ENCODE measurements around the gene MAN2A1.

MAN2A1 gene

DNA sequence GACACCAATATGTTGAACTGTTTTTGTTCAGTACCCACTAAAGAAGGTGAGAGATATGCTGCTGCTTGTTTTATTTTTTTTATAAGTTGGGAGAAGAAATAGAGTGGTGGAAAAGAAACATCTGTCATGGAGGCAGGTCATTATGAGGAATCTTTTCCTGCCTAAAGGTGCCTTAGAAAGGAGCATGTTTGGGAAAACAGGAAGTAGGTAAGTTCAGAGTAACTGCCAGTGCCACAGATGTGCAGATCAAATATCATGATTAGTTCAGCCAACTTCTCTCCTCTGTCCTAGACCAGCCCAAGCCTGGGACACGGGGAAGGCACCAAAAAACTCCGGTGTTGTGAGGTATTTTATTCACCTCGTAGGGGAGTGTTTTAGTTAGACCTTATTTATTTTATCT is 144.2 kb downstream of the MAN2A1 start:
- Histone ChIP-seq H3K9me3 (replicated peaks; ENCODE audit: insufficient read depth, low read length) (no peaks in the 10 kb centered on the region), H3K27ac (ENCODE audit: low read length) (no peak overlapping the region), H3K4me3 (ENCODE audit: low read length) (no peak overlapping the region), H2AFZ (ENCODE audit: low read length) (no peak overlapping the region), H4K20me1 (ENCODE audit: insufficient read depth, low read length) (no peaks in the 10 kb centered on the region), H3K4me1 (ENCODE audit: low read length) (peaks cover 6% of the 10 kb centered on the region; the same call in 1 of the 2 replicates), H3K4me2 (ENCODE audit: low read depth, low read length) (no peak overlapping the region), H3F3A (ENCODE audit: insufficient read depth, low read length) (no peaks in the 10 kb centered on the region; the same call in 1 of the 2 replicates), H3K36me3 (replicated peaks; ENCODE audit: insufficient read depth, low read length) (peaks cover 6% of the 10 kb centered on the region; the same call in 1 of the 2 replicates), H3K79me2 (ENCODE audit: low read length) (peaks cover 30% of the 10 kb centered on the region), H3K27me3 (replicated peaks; ENCODE audit: insufficient read depth, low read length) (no peaks in the 10 kb centered on the region), H3K9me2 (replicated peaks; ENCODE audit: insufficient read depth, low read length) (no peaks in the 10 kb centered on the region), H3K9ac (ENCODE audit: low read length) (no peak overlapping the region)
- no peak for TF ChIP-seq EZH2 (optimal IDR thresholded peaks at IDR 0.05; ENCODE audit: low read depth, low read length)
- DNase-seq, result no peak

- Histone ChIP-seq H3K27me3 (replicated peaks; ENCODE audit: insufficient read depth, low read length) (no peaks in the 10 kb centered on the region), H3F3A (ENCODE audit: insufficient read depth, low read length) (no peaks in the 10 kb centered on the region; the same call in 1 of the 2 replicates), H3K9me2 (replicated peaks; ENCODE audit: insufficient read depth, low read length) (no peaks in the 10 kb centered on the region), H3K9me3 (replicated peaks; ENCODE audit: insufficient read depth, low read length) (no peaks in the 10 kb centered on the region), H2AFZ (ENCODE audit: low read length) (no peak overlapping the region), H3K4me3 (ENCODE audit: low read length) (no peak overlapping the region), H3K4me2 (ENCODE audit: low read depth, low read length) (no peak overlapping the region), H3K9ac (ENCODE audit: low read length) (no peak overlapping the region), H4K20me1 (ENCODE audit: insufficient read depth, low read length) (no peaks in the 10 kb centered on the region), H3K27ac (ENCODE audit: low read length) (no peak overlapping the region), H3K36me3 (replicated peaks; ENCODE audit: insufficient read depth, low read length) (peaks cover 8% of the 10 kb centered on the region), H3K4me1 (ENCODE audit: low read length) (0 out of 2 replicates have a peak, but pooled peaks cover 2% of the 10 kb centered on the region), H3K79me2 (ENCODE audit: low read length) (peaks cover 16% of the 10 kb centered on the region)
- no peak for DNase-seq
- no peak for TF ChIP-seq EZH2phosphoT487 (IDR thresholded peaks at IDR 0.05; ENCODE audit: low read length)
- TF ChIP-seq, protein P1, sequence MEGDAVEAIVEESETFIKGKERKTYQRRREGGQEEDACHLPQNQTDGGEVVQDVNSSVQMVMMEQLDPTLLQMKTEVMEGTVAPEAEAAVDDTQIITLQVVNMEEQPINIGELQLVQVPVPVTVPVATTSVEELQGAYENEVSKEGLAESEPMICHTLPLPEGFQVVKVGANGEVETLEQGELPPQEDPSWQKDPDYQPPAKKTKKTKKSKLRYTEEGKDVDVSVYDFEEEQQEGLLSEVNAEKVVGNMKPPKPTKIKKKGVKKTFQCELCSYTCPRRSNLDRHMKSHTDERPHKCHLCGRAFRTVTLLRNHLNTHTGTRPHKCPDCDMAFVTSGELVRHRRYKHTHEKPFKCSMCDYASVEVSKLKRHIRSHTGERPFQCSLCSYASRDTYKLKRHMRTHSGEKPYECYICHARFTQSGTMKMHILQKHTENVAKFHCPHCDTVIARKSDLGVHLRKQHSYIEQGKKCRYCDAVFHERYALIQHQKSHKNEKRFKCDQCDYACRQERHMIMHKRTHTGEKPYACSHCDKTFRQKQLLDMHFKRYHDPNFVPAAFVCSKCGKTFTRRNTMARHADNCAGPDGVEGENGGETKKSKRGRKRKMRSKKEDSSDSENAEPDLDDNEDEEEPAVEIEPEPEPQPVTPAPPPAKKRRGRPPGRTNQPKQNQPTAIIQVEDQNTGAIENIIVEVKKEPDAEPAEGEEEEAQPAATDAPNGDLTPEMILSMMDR (IDR thresholded peaks at IDR 0.05; ENCODE audit: low read length), result no peak
- no peak for TF ChIP-seq EZH2 (optimal IDR thresholded peaks at IDR 0.05; ENCODE audit: low read depth, low read length)
Observed at GRCh38 chr5:109836280-109836679, 146.6 kb downstream of the MAN2A1 start.

- no peak overlapping the region for H3K4me2 ChIP-seq (ENCODE audit: low read depth, low read length)
- no peak for DNase-seq
- H3K9me3 ChIP-seq (replicated peaks; ENCODE audit: insufficient read depth, low read length), result no peaks in the 10 kb centered on the region
- H3F3A ChIP-seq (ENCODE audit: insufficient read depth, low read length), result no peaks in the 10 kb centered on the region
- H4K20me1 ChIP-seq (ENCODE audit: insufficient read depth, low read length), result no peaks in the 10 kb centered on the region
- peaks cover 18% of the 10 kb centered on the region for H3K79me2 ChIP-seq (ENCODE audit: low read length)
- no peak overlapping the region for H3K27ac ChIP-seq (ENCODE audit: low read length)
- H3K4me1 ChIP-seq (ENCODE audit: low read length), result no peaks in the 10 kb centered on the region
- TF ChIP-seq, protein P1 (IDR thresholded peaks at IDR 0.05; ENCODE audit: low read length), result no peak
- TF ChIP-seq EZH2phosphoT487 (IDR thresholded peaks at IDR 0.05; ENCODE audit: low read length) (no peak), EZH2 (optimal IDR thresholded peaks at IDR 0.05; ENCODE audit: low read depth, low read length) (no peak)
- no peak overlapping the region for H2AFZ ChIP-seq (ENCODE audit: low read length)
- no peaks in the 10 kb centered on the region for H3K27me3 ChIP-seq (replicated peaks; ENCODE audit: insufficient read depth, low read length)
- no peak overlapping the region for H3K4me3 ChIP-seq (ENCODE audit: low read length)
- H3K9ac ChIP-seq (ENCODE audit: low read length), result no peak overlapping the region
- peaks cover 13% of the 10 kb centered on the region for H3K36me3 ChIP-seq (replicated peaks; ENCODE audit: insufficient read depth, low read length)
- H3K9me2 ChIP-seq (replicated peaks; ENCODE audit: insufficient read depth, low read length), result no peaks in the 10 kb centered on the region
Observed at GRCh38 chr5:109837231-109837861, 147.6 kb downstream of the MAN2A1 start.

DNA sequence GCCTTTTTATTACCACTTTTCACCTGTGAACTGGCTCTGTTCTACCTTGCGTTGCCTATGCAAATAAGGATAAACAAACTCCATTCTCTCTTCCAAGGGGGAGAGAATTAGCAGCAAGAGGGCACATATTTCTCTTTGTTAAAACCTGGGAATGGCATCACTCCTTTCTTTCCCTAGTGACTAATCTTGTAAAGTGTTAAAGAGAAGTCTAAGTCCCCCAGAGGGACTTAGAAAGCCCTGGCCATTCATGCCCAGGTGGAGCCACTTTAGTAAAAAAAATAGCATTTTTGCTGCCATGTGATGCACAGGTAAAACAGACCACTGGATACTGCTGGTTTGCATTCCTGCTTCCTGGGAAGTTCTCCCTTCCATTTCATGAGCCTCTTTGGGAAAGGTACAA is 148.4 kb downstream of the MAN2A1 start:
- no peak overlapping the region for H3K4me2 ChIP-seq (ENCODE audit: low read depth, low read length)
- H3K9me2 ChIP-seq (replicated peaks; ENCODE audit: insufficient read depth, low read length), result no peaks in the 10 kb centered on the region
- no peak overlapping the region for H3K4me3 ChIP-seq (ENCODE audit: low read length)
- TF ChIP-seq EZH2phosphoT487 (IDR thresholded peaks at IDR 0.05; ENCODE audit: low read length) (no peak), EZH2 (optimal IDR thresholded peaks at IDR 0.05; ENCODE audit: low read depth, low read length) (no peak)
- TF ChIP-seq, protein P1 (IDR thresholded peaks at IDR 0.05; ENCODE audit: low read length), result no peak
- peaks cover 20% of the 10 kb centered on the region for H3K79me2 ChIP-seq (ENCODE audit: low read length)
- H3K9ac ChIP-seq (ENCODE audit: low read length), result no peak overlapping the region
- no peaks in the 10 kb centered on the region for H3K9me3 ChIP-seq (replicated peaks; ENCODE audit: insufficient read depth, low read length)
- no peak overlapping the region for H3K27ac ChIP-seq (ENCODE audit: low read length)
- no peaks in the 10 kb centered on the region for H3K27me3 ChIP-seq (replicated peaks; ENCODE audit: insufficient read depth, low read length)
- H3K36me3 ChIP-seq (replicated peaks; ENCODE audit: insufficient read depth, low read length), result peaks cover 13% of the 10 kb centered on the region
- H3F3A ChIP-seq (ENCODE audit: insufficient read depth, low read length), result no peaks in the 10 kb centered on the region
- DNase-seq, result no peak
- H4K20me1 ChIP-seq (ENCODE audit: insufficient read depth, low read length), result no peaks in the 10 kb centered on the region
- no peaks in the 10 kb centered on the region for H3K4me1 ChIP-seq (ENCODE audit: low read length)
- no peak overlapping the region for H2AFZ ChIP-seq (ENCODE audit: low read length)

All from MM.1S (cell line).